Thyroid gland (tissue), 4 donors: ENCODE measurements around the gene SRPX2. TPM values are rescaled to one million over a fixed set of nuclear protein-coding genes. Genes with fewer than 3 reads are reported as not detected.
A peak's percentile ranks its signal among the peaks of the same experiment; 100 is the strongest.

Experiments
- DNase-seq, 2 donors: peaks; one replicate each; pipeline ENCODE4 v3.0.0-alpha.2; 2019
- H3K27ac ChIP-seq, 3 donors: fragments of 200-600 bp; sonication (generic); 1 replicate in 2 of 3; 2 replicates in 1 of 3; pipeline ENCODE4 v1.5.1; 2016 to 2019; ENCODE audit warnings: mild to moderate bottlenecking in 1 of 3, moderate library complexity in 1 of 3
- H3K27me3 ChIP-seq: fragments of 200-600 bp; sonication (generic); one replicate; pipeline ENCODE4 v1.5.1; 2019
- H3K36me3 ChIP-seq, 2 donors: fragments of 200-600 bp; sonication (generic); one replicate each; pipeline ENCODE4 v1.5.1; 2016 to 2019
- H3K4me1 ChIP-seq, 2 donors: fragments of 200-600 bp; sonication (generic); one replicate each; pipeline ENCODE4 v1.5.1; 2017 to 2019
- H3K4me3 ChIP-seq, 3 donors: fragments of 200-600 bp; sonication (generic); replicated peaks in 1 of 3; 1 replicate in 2 of 3; 2 replicates in 1 of 3; pipeline ENCODE4 v1.5.1; 2016; ENCODE audit warnings: mild to moderate bottlenecking in 1 of 3
- H3K9me3 ChIP-seq: fragments of 200-600 bp; sonication (generic); one replicate; pipeline ENCODE4 v1.5.1; 2017
- POLR2A ChIP-seq, 2 donors: fragments of 450-650 bp; IDR thresholded peaks; one replicate each; pipeline ENCODE4 v1.6.1; 2017; ENCODE audit warnings: antibody characterized with exemption in 2 of 2, mild to moderate bottlenecking in 2 of 2, moderate library complexity in 1 of 2
- WGBS, 2 donors: methylation state at CpG; one replicate each; pipeline ENCODE4 v1.1.5; 2017; 5-methylcytosine and 5-hydroxymethylcytosine counted together
- intact Hi-C: fragments of 100-400 bp; cut with DNase I; formaldehyde crosslinking; loops from one replicate; pipeline ENCODE4 v1.15.1; 2023
- total RNA-seq, 4 donors: library from RNA; depleted of rRNA; stranded (reverse); fragments of >200 nt; gene quantifications; one replicate each; pipeline ENCODE4 v1.2.3, GENCODE V29; 2016
- TF ChIP-seq, protein P1 (sequence below), 6 experiments: fragments of 200-600 bp in 3 of 6; fragments of 450-650 bp in 3 of 6; sonication (generic) in 3 of 6; IDR thresholded peaks; one replicate each; pipeline ENCODE4 v1.5.1; 2016 to 2019; ENCODE audit warnings: antibody characterized with exemption in 6 of 6, mild to moderate bottlenecking in 2 of 6, inconsistent platforms in 1 of 6, moderate library complexity in 1 of 6

SRPX2 gene
- total RNA-seq, 4 donors from 2014 or later, result 6.1 to 24.1 (median 12.5) TPM

DNA sequence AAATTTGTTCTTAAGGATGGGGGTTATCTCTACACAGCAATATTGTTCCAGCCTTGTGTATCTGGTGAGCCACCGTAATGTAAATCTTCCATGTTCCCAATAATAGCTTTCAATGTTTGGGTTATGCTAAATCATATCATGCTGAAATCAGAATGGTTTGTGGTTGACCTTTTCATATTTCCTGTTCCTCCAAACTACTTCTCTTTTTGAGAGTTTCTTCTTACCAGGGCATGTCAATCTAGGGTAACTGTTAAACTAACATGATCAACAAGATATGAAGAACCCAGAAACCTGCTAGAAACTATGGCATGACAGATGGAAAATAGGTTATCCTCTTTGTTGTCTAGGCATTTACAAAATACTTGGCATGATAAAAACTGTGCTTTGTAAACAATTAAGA is 37.2 kb upstream of the SRPX2 start:
- no peaks in the 10 kb centered on the region for H3K27me3 ChIP-seq
- no peak for DNase-seq
- no peak overlapping the region for H3K27ac ChIP-seq
- 71 to 72% methylated on average over 1 of the region's 1 CpG for WGBS, 2 donors
- H3K4me3 ChIP-seq, result no peak overlapping the region
- intact Hi-C loops, result no loop called here
- no peaks in the 10 kb centered on the region for H3K9me3 ChIP-seq
- TF ChIP-seq, protein P1, sequence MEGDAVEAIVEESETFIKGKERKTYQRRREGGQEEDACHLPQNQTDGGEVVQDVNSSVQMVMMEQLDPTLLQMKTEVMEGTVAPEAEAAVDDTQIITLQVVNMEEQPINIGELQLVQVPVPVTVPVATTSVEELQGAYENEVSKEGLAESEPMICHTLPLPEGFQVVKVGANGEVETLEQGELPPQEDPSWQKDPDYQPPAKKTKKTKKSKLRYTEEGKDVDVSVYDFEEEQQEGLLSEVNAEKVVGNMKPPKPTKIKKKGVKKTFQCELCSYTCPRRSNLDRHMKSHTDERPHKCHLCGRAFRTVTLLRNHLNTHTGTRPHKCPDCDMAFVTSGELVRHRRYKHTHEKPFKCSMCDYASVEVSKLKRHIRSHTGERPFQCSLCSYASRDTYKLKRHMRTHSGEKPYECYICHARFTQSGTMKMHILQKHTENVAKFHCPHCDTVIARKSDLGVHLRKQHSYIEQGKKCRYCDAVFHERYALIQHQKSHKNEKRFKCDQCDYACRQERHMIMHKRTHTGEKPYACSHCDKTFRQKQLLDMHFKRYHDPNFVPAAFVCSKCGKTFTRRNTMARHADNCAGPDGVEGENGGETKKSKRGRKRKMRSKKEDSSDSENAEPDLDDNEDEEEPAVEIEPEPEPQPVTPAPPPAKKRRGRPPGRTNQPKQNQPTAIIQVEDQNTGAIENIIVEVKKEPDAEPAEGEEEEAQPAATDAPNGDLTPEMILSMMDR (IDR thresholded peaks at IDR 0.05), result no peak
- H3K4me1 ChIP-seq, result no peaks in the 10 kb centered on the region
- no peaks in the 10 kb centered on the region for H3K36me3 ChIP-seq

DNA sequence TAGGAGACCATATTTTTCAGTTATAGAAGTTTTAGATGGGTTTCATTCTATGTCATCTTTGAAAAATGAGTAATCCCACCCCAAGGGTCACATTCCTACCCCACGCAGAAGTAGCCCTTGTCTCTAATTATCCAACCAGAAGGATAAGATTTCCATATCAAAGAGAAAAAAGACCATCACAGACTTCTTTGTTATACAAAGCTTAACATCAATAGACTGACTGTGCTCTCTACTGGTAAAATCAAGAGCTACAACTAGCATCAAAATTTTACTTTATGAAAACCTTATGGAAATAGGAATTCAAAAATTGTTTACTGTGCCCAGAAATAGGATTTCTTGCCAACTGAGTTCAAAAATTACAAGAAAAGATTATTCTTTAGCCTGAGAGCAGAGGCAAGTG is 34.4 kb upstream of the SRPX2 start:
- DNase-seq, result no peak
- Histone ChIP-seq H3K36me3 (no peaks in the 10 kb centered on the region), H3K9me3 (no peaks in the 10 kb centered on the region), H3K4me1 (no peaks in the 10 kb centered on the region), H3K4me3 (no peak overlapping the region), H3K27ac (no peak overlapping the region), H3K27me3 (no peaks in the 10 kb centered on the region)
- no peak for TF ChIP-seq POLR2A (IDR thresholded peaks at IDR 0.05)
- TF ChIP-seq, protein P1 (IDR thresholded peaks at IDR 0.05), result no peak
- intact Hi-C loops, result no loop called here
- WGBS, 2 donors, result 14 to 25% methylated on average over 1 of the region's 1 CpG

DNA sequence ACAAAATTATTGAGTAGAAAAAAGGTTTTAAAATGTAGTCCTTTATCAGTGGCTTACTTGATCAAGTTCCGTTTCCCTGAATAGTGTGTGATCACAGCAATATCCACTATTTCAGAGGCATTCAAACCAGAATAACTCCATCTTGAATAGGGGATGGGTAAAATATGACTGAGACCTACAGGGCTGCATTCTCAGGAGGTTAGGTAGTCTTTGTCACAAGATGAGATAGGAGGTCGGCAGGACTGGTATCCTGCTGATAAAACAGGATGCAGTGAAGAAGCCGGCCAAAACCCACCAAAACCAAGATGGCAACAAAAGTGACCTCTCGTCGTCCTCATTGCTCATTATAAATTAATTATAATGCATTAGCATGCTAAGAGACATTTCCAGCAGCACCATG is 32.0 kb upstream of the SRPX2 start:
- H3K4me3 ChIP-seq, result no peak overlapping the region
- H3K27ac ChIP-seq, result no peak overlapping the region
- H3K4me1 ChIP-seq, result no peaks in the 10 kb centered on the region
- 81 to 95% methylated on average over 4 to 5 of the region's 5 CpGs for WGBS, 2 donors
- no peaks in the 10 kb centered on the region for H3K9me3 ChIP-seq
- H3K27me3 ChIP-seq, result no peaks in the 10 kb centered on the region
- no peak for DNase-seq
- TF ChIP-seq POLR2A (IDR thresholded peaks at IDR 0.05), result no peak
- TF ChIP-seq, protein P1 (IDR thresholded peaks at IDR 0.05), result no peak
- no peaks in the 10 kb centered on the region for H3K36me3 ChIP-seq
- intact Hi-C loops, result no loop called here

DNA sequence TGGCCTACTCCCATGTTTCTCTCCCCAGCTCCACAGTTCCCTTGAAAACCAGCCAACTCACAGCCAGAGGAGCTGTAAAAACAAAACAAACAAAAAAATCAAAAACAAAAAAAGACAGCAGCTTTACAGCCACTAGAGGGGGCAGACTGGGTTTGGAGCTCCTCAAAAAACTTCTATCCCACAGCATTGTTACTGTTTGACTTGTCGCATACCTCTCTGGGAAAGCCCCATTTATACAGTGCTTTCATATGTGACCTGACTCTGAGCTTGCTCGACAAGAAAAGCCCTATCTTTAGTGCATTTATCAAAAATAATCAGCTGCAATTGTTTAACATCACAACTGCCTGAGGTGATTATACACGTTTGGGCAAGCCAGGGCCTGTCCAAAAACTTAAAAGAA is 29.0 kb upstream of the SRPX2 start:
- Histone ChIP-seq H3K9me3 (no peaks in the 10 kb centered on the region), H3K27me3 (no peaks in the 10 kb centered on the region), H3K4me3 (no peak overlapping the region), H3K36me3 (no peaks in the 10 kb centered on the region), H3K4me1 (no peaks in the 10 kb centered on the region), H3K27ac (no peak overlapping the region)
- 0 to 4% methylated on average over 2 to 3 of the region's 3 CpGs for WGBS, 2 donors
- DNase-seq, result peak; percentile 34 to 42
- intact Hi-C loops, result no loop called here
- TF ChIP-seq, protein P1 (IDR thresholded peaks at IDR 0.05), result peak in 4 of 6 experiments; percentile 32 to 45 (median 38)
- no peak for TF ChIP-seq POLR2A (IDR thresholded peaks at IDR 0.05)

DNA sequence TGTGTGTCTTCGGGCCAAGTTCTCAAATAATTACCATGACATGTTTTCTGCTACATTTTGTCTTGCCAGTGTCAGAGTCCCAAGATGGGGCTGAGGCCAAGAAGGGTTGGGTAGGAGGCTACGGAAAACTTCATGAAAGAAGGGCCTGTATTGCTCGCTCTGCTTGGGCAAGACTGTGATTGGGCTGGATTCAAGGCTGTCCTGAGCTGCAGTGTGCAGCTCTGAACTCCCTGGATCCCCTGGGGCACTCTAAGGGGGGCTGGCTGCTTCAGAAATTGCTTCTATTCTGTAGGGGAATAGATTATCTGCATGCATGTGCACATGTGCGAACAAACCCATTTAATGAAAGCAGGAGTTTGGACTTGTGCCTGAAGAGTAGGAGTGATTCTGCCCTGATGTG is 21.0 kb upstream of the SRPX2 start:
- WGBS, 2 donors, result 71 to 84% methylated on average over 4 of the region's 4 CpGs
- no peaks in the 10 kb centered on the region for H3K4me1 ChIP-seq
- no peaks in the 10 kb centered on the region for H3K9me3 ChIP-seq
- no peak for DNase-seq
- intact Hi-C loops, result no loop called here
- no peak overlapping the region for H3K4me3 ChIP-seq
- no peak overlapping the region for H3K27ac ChIP-seq
- no peaks in the 10 kb centered on the region for H3K27me3 ChIP-seq
- TF ChIP-seq, protein P1 (IDR thresholded peaks at IDR 0.05), result no peak
- TF ChIP-seq POLR2A (IDR thresholded peaks at IDR 0.05), result no peak
- H3K36me3 ChIP-seq, result no peaks in the 10 kb centered on the region
